K562 treated with DMSO at 1 percent for 24 hours (cell line): ENCODE results near the gene ZBTB24. TPM values are rescaled to one million over a fixed set of nuclear protein-coding genes. Genes with fewer than 3 reads are reported as not detected.

Source experiments
- total RNA-seq: library from RNA; unstranded; fragments of 300-600 nt; gene quantifications from 2 replicates; pipeline ENCODE4 v1.2.3, GENCODE V29; 2022; ENCODE audit warnings: low read depth; ENCODE audit not compliant: insufficient read depth

ZBTB24 gene
- total RNA-seq = 3.9 and 4.6 TPM in 2 replicates

DNA sequence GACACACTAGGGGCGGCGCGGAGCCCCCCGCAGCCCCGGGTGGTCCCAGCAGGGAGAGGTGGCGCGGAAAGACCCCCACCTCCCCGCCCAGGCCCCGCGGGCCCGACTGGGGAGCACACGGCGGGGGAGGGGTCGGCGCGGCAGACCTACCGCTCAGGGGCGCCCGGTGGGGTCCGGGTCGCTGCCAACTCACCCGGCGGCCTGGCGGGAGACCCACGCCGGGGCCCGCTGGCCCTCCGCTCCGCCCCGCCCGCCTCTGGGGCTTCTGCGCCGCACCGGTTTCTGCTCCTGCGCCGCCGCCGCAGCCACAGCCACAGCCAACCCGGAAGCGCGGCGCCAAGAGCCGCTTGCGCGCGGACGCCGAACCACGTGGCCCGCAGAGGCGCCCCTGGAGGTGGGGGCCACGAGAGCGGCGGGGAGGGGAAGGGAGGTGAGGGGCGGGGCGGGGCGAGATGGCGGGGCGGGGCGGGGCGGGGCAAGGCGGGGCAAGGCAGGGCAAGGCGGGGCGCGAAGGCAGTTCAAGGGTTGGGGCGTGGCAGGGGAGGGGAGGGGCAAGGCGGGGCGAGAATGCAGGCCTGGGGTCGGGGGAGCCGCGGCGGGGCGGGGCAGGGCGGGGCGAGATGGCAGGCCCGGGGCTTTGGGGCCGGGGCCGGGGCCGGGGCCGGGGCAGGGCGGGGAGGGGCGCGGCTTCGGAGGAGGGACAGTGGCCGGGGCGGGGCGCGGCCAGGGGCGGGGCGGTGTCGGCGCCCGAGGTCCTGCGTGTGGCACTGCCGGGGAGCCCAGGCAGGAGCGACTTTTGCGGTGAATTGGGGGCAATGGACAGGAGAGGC is at the start of gene ZBTB24:
Gene ZBTB24 (minus strand): TSS at position 315 of the 830 bp plus-strand sequence. CDS start 1,193 bp downstream, outside the sequence.

DNA sequence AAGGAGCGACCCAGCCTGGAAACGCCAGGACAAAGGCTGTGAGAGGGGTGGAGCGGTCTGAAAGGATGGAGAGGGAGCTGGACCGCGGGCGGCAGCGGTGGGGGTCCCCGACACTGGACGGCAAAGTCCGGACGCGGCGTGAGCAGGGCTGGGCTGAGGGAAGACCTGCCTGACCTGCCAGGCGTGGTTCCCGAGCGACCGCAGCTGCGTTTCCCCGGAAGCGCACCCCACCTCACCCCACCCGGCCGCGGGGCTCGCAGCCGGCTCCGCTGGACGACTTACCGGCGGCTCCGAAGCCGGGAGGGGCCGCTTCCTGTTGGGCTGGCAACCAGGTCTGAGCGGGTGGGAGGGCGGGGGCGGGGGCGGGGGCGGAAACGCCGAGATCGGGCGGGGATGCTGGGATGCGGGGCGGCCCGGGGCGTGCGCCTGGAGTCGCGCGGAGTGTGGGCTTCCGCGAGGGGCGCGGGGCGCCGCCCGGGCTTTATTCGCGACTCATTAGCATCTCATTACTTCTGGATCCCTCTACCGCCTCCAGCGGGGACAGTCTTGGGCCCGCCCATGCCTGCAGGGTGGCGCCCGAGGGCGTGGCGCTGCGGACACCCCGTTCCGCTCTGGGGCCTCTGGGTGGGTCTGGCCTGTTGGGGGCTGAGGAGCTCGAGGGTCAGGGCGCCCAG is 27.4 kb downstream of the ZBTB24 start, which contains the start of gene MICAL1:
Gene MICAL1 (minus strand): TSS at position 336 of the 674 bp plus-strand sequence. CDS start 1,576 bp downstream, outside the sequence.

DNA sequence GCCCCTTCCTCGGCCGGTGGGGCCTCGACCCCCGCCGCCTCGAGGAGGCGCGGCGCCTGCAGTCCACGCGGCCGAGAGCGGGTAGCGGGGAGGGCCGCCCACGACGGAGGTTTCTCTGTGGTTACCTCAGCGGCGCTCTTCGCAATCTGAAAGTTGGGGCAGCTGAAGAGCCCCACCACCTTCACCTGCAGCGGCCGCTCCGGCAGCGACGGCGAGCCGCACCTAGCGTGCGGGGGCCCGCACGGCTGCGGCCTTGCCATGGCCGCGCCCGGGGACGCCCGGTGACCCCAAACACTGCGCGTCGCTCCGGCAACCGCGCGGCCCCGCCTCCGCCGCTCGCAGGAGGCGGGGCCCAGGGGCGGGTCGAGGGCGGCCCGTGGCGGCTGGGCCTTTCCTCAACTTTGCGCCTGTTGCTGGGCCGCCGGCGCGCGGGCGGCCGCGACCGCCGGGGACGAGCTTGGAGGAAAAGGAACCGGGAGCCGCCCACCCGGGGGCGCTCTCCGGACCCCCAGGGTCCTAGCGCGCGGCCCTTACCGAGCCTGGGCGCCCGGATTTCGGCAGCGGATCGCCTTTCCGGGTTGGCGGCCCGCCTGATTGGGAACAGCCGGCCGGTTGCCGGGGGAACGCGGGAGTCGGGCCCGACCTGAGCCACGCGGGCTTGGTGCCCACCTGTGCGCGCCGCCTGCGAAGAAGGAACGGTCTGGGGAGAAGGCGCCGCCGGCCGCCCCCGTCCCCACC is 42.5 kb downstream of the ZBTB24 start, which contains the start of the genes PPIL6 and SMPD2:
Gene PPIL6 (minus strand): TSS at position 298 of the 738 bp plus-strand sequence. CDS start 38 bp downstream, at position 260.
Gene SMPD2 (plus strand): TSS at position 394 of the 738 bp plus-strand sequence. CDS start 398 bp downstream, outside the sequence.

Other genes starting within 250 kb of the ZBTB24 start
- 149 and 150 TPM in 2 replicates for gene CD164, start 100.8 kb downstream of the ZBTB24 start, total RNA-seq
- 0.42 and 1.7 TPM in 2 replicates for gene PPIL6, start 42.6 kb downstream of the ZBTB24 start, total RNA-seq
- gene SMPD2, start 42.5 kb downstream of the ZBTB24 start, total RNA-seq = 12.4 and 13.9 TPM in 2 replicates
- gene MICAL1, start 27.4 kb downstream of the ZBTB24 start, total RNA-seq = 14.9 and 15.2 TPM in 2 replicates
- gene AK9, start 208.0 kb upstream of the ZBTB24 start, total RNA-seq = 1.4 and 5.0 TPM in 2 replicates
- 7.7 and 9.9 TPM in 2 replicates for gene FIG4, start 208.1 kb upstream of the ZBTB24 start, total RNA-seq